Measurements from ENCODE around the gene TOMM34. TPM values are rescaled to one million over a fixed set of nuclear protein-coding genes. Genes with fewer than 3 reads are reported as not detected.

The TOMM34 gene
- polyA plus RNA-seq, 2 of the 4 experiments (the other 2 are of a cell fraction) = 23.4 to 30.8 TPM

- ATAC-seq (no peak), FAIRE-seq (no peak), DNase-seq (ENCODE audit: low read depth in 1 of 2, low spot score in 1 of 2) (no peak)
- peaks cover 44% of the 10 kb centered on the region for H3K4me1 ChIP-seq
- WGBS (ENCODE audit: missing lambda C conversion rate) = 27% methylated on average over 5 of the region's 5 CpGs
- no peak for TF ChIP-seq SMC3 (IDR thresholded peaks at IDR 0.05)
- TF ChIP-seq HDAC2 (IDR thresholded peaks at IDR 0.05) = no peak
- no peak for TF ChIP-seq HOXA7 (CRISPR knock-in tag; IDR thresholded peaks at IDR 0.05)
- no peak for TF ChIP-seq JUNB (IDR thresholded peaks at IDR 0.05)
- TF ChIP-seq HEYL (CRISPR knock-in tag; IDR thresholded peaks at IDR 0.05) = no peak
- TF ChIP-seq ELK1 (IDR thresholded peaks at IDR 0.05; ENCODE audit: low read depth, low read length) = no peak
- no peak for TF ChIP-seq RCOR1 (IDR thresholded peaks at IDR 0.05; ENCODE audit: low read depth, low read length)
- TF ChIP-seq BCL3 (IDR thresholded peaks at IDR 0.05) = no peak
- no peak for TF ChIP-seq MAX (IDR thresholded peaks at IDR 0.05)
- TF ChIP-seq FOSL2 (IDR thresholded peaks at IDR 0.05) = no peak
- no peak for TF ChIP-seq FOSL2 (CRISPR knock-in tag; IDR thresholded peaks at IDR 0.05)
- TF ChIP-seq ESRRA (IDR thresholded peaks at IDR 0.05; ENCODE audit: borderline replicate concordance, low read length) = no peak; the same call in 1 of the 2 replicates
- no peak for TF ChIP-seq CEBPB (IDR thresholded peaks at IDR 0.05)
- TF ChIP-seq RARB (CRISPR knock-in tag; IDR thresholded peaks at IDR 0.05) = no peak
- no peak for TF ChIP-seq ZNF302 (CRISPR knock-in tag; IDR thresholded peaks at IDR 0.05)
- no peak for TF ChIP-seq FOSB (CRISPR knock-in tag; IDR thresholded peaks at IDR 0.05)
- TF ChIP-seq GATA3 (IDR thresholded peaks at IDR 0.05; ENCODE audit: borderline replicate concordance) = no peak
- TF ChIP-seq NPAS2 (CRISPR knock-in tag; IDR thresholded peaks at IDR 0.05; ENCODE audit: borderline replicate concordance) = no peak
- TF ChIP-seq ZC3H11A (IDR thresholded peaks at IDR 0.05) = no peak
- TF ChIP-seq FOXS1 (CRISPR knock-in tag; IDR thresholded peaks at IDR 0.05) = no peak
- H3K27ac ChIP-seq = peak overlapping the region; percentile 78 to 92
- H3K9me3 ChIP-seq = no peaks in the 10 kb centered on the region
- CTCF ChIA-PET = interaction anchor here (0.7 to 4.4 kb wide), 7 partner anchors 9 to 864 kb away, joined by 3 to 25 read pairs (median 3); no protein-coding TSS in a partner anchor
- POLR2A ChIA-PET = no interaction called here
- peak overlapping the region; percentile 92 for H3K4me2 ChIP-seq
- peak overlapping the region; percentile 91 for H3K4me3 ChIP-seq
These were observed 5.4 kb upstream of the TOMM34 start for GRCh38 chr20:44965651-44966029.

GRCh38 chr20:44963325-44964215 lies 3.4 kb upstream of the TOMM34 start:
- no peak overlapping the region for H3K4me2 ChIP-seq
- H3K9me3 ChIP-seq = no peaks in the 10 kb centered on the region
- ChIA-PET POLR2A (no interaction called here), CTCF (interaction anchor here (0.6 to 4.4 kb wide), 7 partner anchors 10 to 330 kb away, joined by 3 to 25 read pairs (median 4); no protein-coding TSS in a partner anchor)
- TF ChIP-seq SREBF2 (IDR thresholded peaks at IDR 0.05) = no peak
- no peak for TF ChIP-seq ATOH8 (CRISPR knock-in tag; IDR thresholded peaks at IDR 0.05; ENCODE audit: low read depth)
- no peak for TF ChIP-seq ZFP36 (IDR thresholded peaks at IDR 0.05; ENCODE audit: borderline replicate concordance, partially characterized antibody)
- TF ChIP-seq NR3C1 (IDR thresholded peaks at IDR 0.05) = no peak
- no peak for TF ChIP-seq RCOR1 (IDR thresholded peaks at IDR 0.05; ENCODE audit: low read depth, low read length)
- no peak for TF ChIP-seq NFE2L2 (conservative IDR thresholded peaks at IDR 0.05; ENCODE audit: low read length)
- no peak for TF ChIP-seq TFCP2L1 (CRISPR knock-in tag; IDR thresholded peaks at IDR 0.05)
- no peak for TF ChIP-seq RARB (CRISPR knock-in tag; IDR thresholded peaks at IDR 0.05)
- no peak for TF ChIP-seq HOXB5 (CRISPR knock-in tag; IDR thresholded peaks at IDR 0.05)
- no peak for TF ChIP-seq JUNB (IDR thresholded peaks at IDR 0.05)
- no peak for TF ChIP-seq GATA3 (IDR thresholded peaks at IDR 0.05; ENCODE audit: borderline replicate concordance)
- TF ChIP-seq MAX (IDR thresholded peaks at IDR 0.05) = no peak
- TF ChIP-seq EHF (CRISPR knock-in tag; IDR thresholded peaks at IDR 0.05) = no peak
- TF ChIP-seq USF2 (IDR thresholded peaks at IDR 0.05) = no peak
- ATAC-seq (no peak), DNase-seq (ENCODE audit: low read depth in 1 of 2, low spot score in 1 of 2) (no peak), FAIRE-seq (no peak)
- H3K4me1 ChIP-seq = peaks cover 47% of the 10 kb centered on the region
- WGBS (ENCODE audit: missing lambda C conversion rate) = 85% methylated on average over 4 of the region's 4 CpGs
- peak overlapping the region in 1 of 2 experiments; percentile 92; a peak in 4 of 6 replicates for H3K27ac ChIP-seq
- H3K4me3 ChIP-seq = no peak overlapping the region

All from A549 (cell line).